Measurements from ENCODE around the gene CD1C. TPM values are rescaled to one million over a fixed set of nuclear protein-coding genes. Genes with fewer than 3 reads are reported as not detected.

Gene CD1C
- total RNA-seq, 1 donor, result not detected

DNA sequence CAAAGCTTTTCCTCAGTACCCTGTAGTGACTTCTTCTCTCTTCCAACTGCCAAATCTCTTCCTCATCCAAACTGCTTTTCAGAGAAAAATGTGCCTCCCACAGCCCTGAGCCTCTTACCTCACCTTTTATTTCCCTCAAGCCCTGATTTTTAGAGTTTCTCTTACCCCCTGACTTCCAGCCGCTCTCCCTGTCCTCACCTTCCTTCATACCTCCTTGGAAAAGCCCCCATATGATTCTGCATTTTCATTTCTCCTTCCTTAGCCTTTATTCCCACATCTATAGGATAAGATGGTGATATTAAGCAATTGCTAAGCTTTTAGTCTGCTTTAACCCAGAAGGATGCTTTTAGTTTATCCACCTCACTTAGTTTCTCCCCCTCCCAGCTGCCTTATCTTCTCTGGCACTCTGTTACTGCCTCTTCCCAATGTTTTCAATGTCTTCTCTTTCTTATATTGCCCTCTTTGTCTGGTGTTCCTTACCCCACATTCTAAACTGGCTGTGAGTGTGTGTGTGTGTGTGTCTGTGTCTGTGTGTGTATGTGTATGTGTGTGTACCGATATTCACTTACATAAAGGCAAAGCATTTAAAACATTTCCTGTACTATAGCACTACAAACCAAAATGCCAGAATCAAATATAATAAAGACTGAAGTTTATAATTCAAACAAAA, 41.9 kb downstream of the CD1C start, which contains the start of gene CD1B:
Gene CD1B, minus strand, starts transcription at position 51 of the 670 bp plus-strand sequence. CDS start 108 bp downstream, outside the sequence.
- Histone ChIP-seq H4K20me1 (ENCODE audit: insufficient read depth, low read length) (no peaks in the 10 kb centered on the region), H2AFZ (ENCODE audit: low read length) (no peak within 1 kb of the TSS), H3K36me3 (ENCODE audit: insufficient read depth, low read length) (no peaks in the 10 kb centered on the region), H3K27ac (ENCODE audit: low read depth, low read length) (no peak within 1 kb of the TSS), H3K4me3 (ENCODE audit: insufficient read depth, low read length) (no peak within 1 kb of the TSS), H3K4me1 (ENCODE audit: insufficient read depth, low read length) (no peaks in the 10 kb centered on the region), H3K4me2 (ENCODE audit: insufficient read depth, low read length) (no peak within 1 kb of the TSS), H3K9me3 (ENCODE audit: low read depth, low read length) (no peaks in the 10 kb centered on the region), H3K27me3 (ENCODE audit: insufficient read depth, low read length) (no peaks in the 10 kb centered on the region), H3K79me2 (ENCODE audit: insufficient read depth, low read length) (no peaks in the 10 kb centered on the region)
- DNase-seq (ENCODE audit: insufficient read length, low spot score, missing footprints), result no peak
- TF ChIP-seq, protein P1, sequence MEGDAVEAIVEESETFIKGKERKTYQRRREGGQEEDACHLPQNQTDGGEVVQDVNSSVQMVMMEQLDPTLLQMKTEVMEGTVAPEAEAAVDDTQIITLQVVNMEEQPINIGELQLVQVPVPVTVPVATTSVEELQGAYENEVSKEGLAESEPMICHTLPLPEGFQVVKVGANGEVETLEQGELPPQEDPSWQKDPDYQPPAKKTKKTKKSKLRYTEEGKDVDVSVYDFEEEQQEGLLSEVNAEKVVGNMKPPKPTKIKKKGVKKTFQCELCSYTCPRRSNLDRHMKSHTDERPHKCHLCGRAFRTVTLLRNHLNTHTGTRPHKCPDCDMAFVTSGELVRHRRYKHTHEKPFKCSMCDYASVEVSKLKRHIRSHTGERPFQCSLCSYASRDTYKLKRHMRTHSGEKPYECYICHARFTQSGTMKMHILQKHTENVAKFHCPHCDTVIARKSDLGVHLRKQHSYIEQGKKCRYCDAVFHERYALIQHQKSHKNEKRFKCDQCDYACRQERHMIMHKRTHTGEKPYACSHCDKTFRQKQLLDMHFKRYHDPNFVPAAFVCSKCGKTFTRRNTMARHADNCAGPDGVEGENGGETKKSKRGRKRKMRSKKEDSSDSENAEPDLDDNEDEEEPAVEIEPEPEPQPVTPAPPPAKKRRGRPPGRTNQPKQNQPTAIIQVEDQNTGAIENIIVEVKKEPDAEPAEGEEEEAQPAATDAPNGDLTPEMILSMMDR (IDR thresholded peaks at IDR 0.05; ENCODE audit: extremely low read depth, low read depth, low read length), result no peak

DNA sequence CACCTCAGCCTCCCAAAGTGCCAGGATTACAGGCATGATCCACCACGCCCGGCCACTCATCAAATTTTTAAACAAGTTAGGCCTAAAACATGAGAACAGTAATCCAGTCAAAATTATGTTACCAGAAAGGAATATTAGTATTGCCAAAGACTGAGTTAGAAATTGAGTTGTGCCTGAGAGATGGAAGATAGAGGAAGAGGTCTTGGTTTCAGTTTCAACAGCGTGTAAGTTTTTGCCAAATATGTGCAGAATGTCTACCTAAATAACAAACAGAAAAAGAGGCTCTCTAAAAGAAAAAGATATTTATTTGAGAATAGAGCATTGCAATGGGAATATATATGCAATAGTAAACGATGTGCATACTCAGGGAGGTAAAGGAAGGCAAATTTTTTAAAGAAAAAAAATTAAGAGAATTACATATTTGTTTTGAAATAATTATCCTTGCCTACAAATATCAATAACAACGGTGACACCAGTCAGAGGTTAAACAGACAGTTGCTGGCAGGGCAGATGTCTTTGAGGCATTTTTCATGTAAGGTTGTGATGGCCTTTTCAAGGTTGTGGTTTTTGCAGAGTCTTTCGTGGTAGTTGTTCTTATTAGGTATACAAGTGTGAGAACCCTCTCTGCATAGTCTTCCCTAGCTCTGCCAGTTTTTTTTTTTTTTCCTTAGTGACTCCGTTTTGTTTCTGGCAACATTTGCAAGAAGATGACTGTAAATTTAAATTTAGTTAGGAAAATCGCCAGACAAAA, 43.9 kb downstream of the CD1C start:
- Histone ChIP-seq H3K36me3 (ENCODE audit: insufficient read depth, low read length) (no peaks in the 10 kb centered on the region), H2AFZ (ENCODE audit: low read length) (no peak overlapping the region), H3K4me1 (ENCODE audit: insufficient read depth, low read length) (no peaks in the 10 kb centered on the region), H3K4me3 (ENCODE audit: insufficient read depth, low read length) (no peak overlapping the region), H4K20me1 (ENCODE audit: insufficient read depth, low read length) (no peaks in the 10 kb centered on the region), H3K9me3 (ENCODE audit: low read depth, low read length) (no peaks in the 10 kb centered on the region), H3K4me2 (ENCODE audit: insufficient read depth, low read length) (no peak overlapping the region), H3K79me2 (ENCODE audit: insufficient read depth, low read length) (no peaks in the 10 kb centered on the region), H3K27ac (ENCODE audit: low read depth, low read length) (no peak overlapping the region), H3K27me3 (ENCODE audit: insufficient read depth, low read length) (no peaks in the 10 kb centered on the region)
- TF ChIP-seq, protein P1 (IDR thresholded peaks at IDR 0.05; ENCODE audit: extremely low read depth, low read depth, low read length), result no peak
- no peak for DNase-seq (ENCODE audit: insufficient read length, low spot score, missing footprints)

DNA sequence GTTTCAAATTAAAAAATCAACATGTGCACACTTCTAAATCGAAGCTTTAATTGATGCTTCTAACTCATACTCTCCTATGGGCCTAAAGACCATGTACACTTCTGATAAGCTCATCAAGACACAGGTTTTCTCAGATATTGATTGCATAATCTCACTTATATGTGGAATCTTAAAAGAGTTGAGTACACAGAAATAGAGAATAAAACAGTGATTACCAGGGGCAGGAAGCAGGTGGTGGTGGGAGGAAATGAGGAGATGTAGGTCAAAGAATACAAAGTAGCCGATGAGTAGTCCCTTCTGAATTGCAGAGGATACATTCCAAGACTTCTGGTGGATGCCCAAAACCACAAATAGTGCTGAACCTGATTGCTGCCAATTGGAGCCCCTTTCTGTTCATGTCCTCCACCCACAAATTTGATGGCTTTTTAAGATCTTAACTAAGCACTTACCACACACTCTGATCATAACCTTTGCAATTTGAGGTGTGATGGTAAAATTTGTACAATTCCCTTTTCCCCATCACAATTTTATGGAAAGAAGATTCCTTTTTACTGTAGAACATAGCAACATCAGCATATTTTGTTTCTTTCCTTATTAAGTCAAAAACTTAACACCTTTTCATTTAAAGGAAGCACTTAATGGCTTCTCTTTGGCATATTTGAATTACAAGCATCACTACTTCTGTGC, 44.9 kb downstream of the CD1C start:
- DNase-seq (ENCODE audit: insufficient read length, low spot score, missing footprints), result no peak

More for the DNA sequence above, 44.9 kb downstream of the CD1C start:
- Histone ChIP-seq H4K20me1 (ENCODE audit: insufficient read depth, low read length) (no peaks in the 10 kb centered on the region), H3K4me2 (ENCODE audit: insufficient read depth, low read length) (no peak overlapping the region), H3K27me3 (ENCODE audit: insufficient read depth, low read length) (no peaks in the 10 kb centered on the region), H3K79me2 (ENCODE audit: insufficient read depth, low read length) (no peaks in the 10 kb centered on the region), H3K4me3 (ENCODE audit: insufficient read depth, low read length) (no peak overlapping the region), H3K4me1 (ENCODE audit: insufficient read depth, low read length) (no peaks in the 10 kb centered on the region), H3K9me3 (ENCODE audit: low read depth, low read length) (no peaks in the 10 kb centered on the region), H3K27ac (ENCODE audit: low read depth, low read length) (no peak overlapping the region), H3K36me3 (ENCODE audit: insufficient read depth, low read length) (no peaks in the 10 kb centered on the region), H2AFZ (ENCODE audit: low read length) (no peak overlapping the region)
- TF ChIP-seq, protein P1 (IDR thresholded peaks at IDR 0.05; ENCODE audit: extremely low read depth, low read depth, low read length), result no peak
